Spleen (tissue), 11 donors: ENCODE results near the gene TMEM107. TPM values are rescaled to one million over a fixed set of nuclear protein-coding genes. Genes with fewer than 3 reads are reported as not detected.

Experiments
- DNase-seq: peaks from one replicate; pipeline ENCODE4 v3.0.0-alpha.2; 2020
- H3K27ac ChIP-seq, 8 donors: fragments of 200-600 bp; sonication (generic) in 7 of 8; 1 replicate in 4 of 8; 2 replicates in 4 of 8; pipeline versions ENCODE4 v1.5.0 to v1.8.0; 2016 to 2021; ENCODE audit warnings: inconsistent platforms in 4 of 8, mild to moderate bottlenecking in 4 of 8, moderate library complexity in 1 of 8
- H3K27me3 ChIP-seq, 7 donors: fragments of 200-600 bp; sonication (generic) in 6 of 7; replicated peaks in 1 of 7; 1 replicate in 4 of 7; 2 replicates in 3 of 7; pipeline versions ENCODE4 v1.5.0 to v1.8.0; 2016 to 2021; ENCODE audit warnings: inconsistent platforms in 3 of 7, mild to moderate bottlenecking in 1 of 7
- H3K36me3 ChIP-seq, 6 donors: fragments of 200-600 bp; sonication (generic) in 5 of 6; 1 replicate in 4 of 6; 2 replicates in 2 of 6; pipeline versions ENCODE4 v1.5.0 to v1.8.0; 2016 to 2021; ENCODE audit warnings: inconsistent platforms in 2 of 6
- H3K4me1 ChIP-seq, 6 donors: fragments of 200-600 bp; sonication (generic) in 5 of 6; 1 replicate in 3 of 6; 2 replicates in 3 of 6; pipeline versions ENCODE4 v1.5.0 to v1.8.0; 2016 to 2021; ENCODE audit warnings: inconsistent platforms in 3 of 6
- H3K4me3 ChIP-seq, 8 donors: fragments of 200-600 bp; sonication (generic) in 7 of 8; 1 replicate in 4 of 8; 2 replicates in 4 of 8; pipeline versions ENCODE4 v1.5.0 to v1.8.0; 2016 to 2021; ENCODE audit warnings: inconsistent platforms in 4 of 8, mild to moderate bottlenecking in 4 of 8, moderate library complexity in 2 of 8
- H3K9me3 ChIP-seq, 8 donors: fragments of 200-600 bp; sonication (generic) in 7 of 8; 1 replicate in 4 of 8; 2 replicates in 4 of 8; pipeline versions ENCODE4 v1.5.0 to v1.8.0; 2016 to 2021; ENCODE audit warnings: inconsistent platforms in 4 of 8
- POLR2A ChIP-seq, 3 donors: fragments of 450-650 bp; IDR thresholded peaks; one replicate each; pipeline ENCODE4 v1.5.1; 2017; ENCODE audit warnings: antibody characterized with exemption in 3 of 3, mild to moderate bottlenecking in 1 of 3
- POLR2AphosphoS5 ChIP-seq, 3 donors: sonication (generic); formaldehyde crosslinking; IDR thresholded peaks; one replicate each; pipeline ENCODE4 v1.5.1; 2017; ENCODE audit warnings: antibody characterized with exemption in 3 of 3
- WGBS, 5 donors: extraction: QIAGEN DNeasy Blood & Tissue Kit in 3 of 5; methylation state at CpG; one replicate each; pipeline versions ENCODE4 v1.1.5 to v1.1.7; 2013 to 2018; 5-methylcytosine and 5-hydroxymethylcytosine counted together
- intact Hi-C: fragments of 100-400 bp; cut with DNase I; formaldehyde crosslinking; loops from one replicate; pipeline ENCODE4 v1.15.0; 2023; ENCODE audit warnings: low total_unique reads
- polyA plus RNA-seq, 3 donors: library from polyadenylated mRNA; stranded (reverse); fragments of 200-250 nt; gene quantifications; one replicate each; pipeline ENCODE4 v1.2.1, GENCODE V29; 2013
- total RNA-seq, 7 donors: library from RNA; depleted of rRNA in 3 of 7; stranded (reverse); fragments of >200 nt in 3 of 7; fragmentation: NEBNext Ultra II Directional in 4 of 7; extraction: Animal tissue kit (Norgen Biotek cat#: 25700) in 4 of 7; gene quantifications; one replicate each; pipeline versions ENCODE4 v1.1.0 to v1.2.1, GENCODE V29; 2016 to 2021
- TF ChIP-seq, protein P1 (sequence below), 11 experiments: fragments of 200-600 bp in 7 of 11; fragments of 450-650 bp in 4 of 11; sonication (generic) in 4 of 11; IDR thresholded peaks in 8 of 11; conservative IDR thresholded peaks in 3 of 11; 1 replicate in 7 of 11; 2 replicates in 4 of 11; pipeline versions ENCODE4 v1.4.0 to v1.8.0; 2016 to 2021; ENCODE audit warnings: antibody characterized with exemption in 11 of 11, inconsistent platforms in 4 of 11, mild to moderate bottlenecking in 1 of 11
- donor health status: healthy with polysubstance abuse.
- donor health status: DM: no; HTN: no; CAD: no; lungs with moderate emphysema.
- donor health status: DM: no; HTN: no; CAD: no.
- donor health status: Bipolar disorder and iron deficiency.
- donor health status: healthy.
- donor health status: DM: no; HTN: no; CAD: no.
- donor health status: DM: yes; HTN: yes; CAD: no.

Gene TMEM107
- total and polyA plus RNA-seq, 10 donors: 8.1 to 42.2 (median 16.6) TPM

DNA sequence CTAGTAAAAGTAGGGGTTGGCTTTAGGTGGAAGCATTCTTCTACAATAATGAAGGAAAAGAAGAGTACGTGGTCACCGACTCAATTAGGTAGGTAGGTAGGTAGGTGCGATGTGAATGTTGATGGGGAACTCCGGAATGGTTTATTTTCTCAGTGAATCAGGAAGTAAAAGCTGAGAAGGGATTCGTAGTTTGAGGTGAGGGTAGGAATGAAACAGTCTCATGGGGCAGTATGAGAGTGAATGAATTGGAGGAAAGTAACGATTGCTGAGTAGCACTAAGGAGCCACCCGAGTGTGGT, 37.9 kb downstream of the TMEM107 start:
- H3K36me3 ChIP-seq: peaks cover 0 to 42% (median 39%) of the 10 kb centered on the region in 6 donors
- H3K9me3 ChIP-seq: no peaks in the 10 kb centered on the region
- H3K4me3 ChIP-seq: peak overlapping the region in 6 of 8 donors; percentile 4 to 63 (median 39)
- WGBS, 5 donors: 0 to 2% (median 1%) methylated on average over 7 of the region's 7 CpGs
- H3K27me3 ChIP-seq: no peaks in the 10 kb centered on the region
- DNase-seq: no peak
- intact Hi-C loops: no loop called here
- H3K4me1 ChIP-seq: peaks cover 14 to 57% (median 27%) of the 10 kb centered on the region in 6 donors
- H3K27ac ChIP-seq: peak overlapping the region; percentile 71 to 94 (median 88)
- no peak for TF ChIP-seq POLR2A (IDR thresholded peaks at IDR 0.05)
- TF ChIP-seq, protein P1, sequence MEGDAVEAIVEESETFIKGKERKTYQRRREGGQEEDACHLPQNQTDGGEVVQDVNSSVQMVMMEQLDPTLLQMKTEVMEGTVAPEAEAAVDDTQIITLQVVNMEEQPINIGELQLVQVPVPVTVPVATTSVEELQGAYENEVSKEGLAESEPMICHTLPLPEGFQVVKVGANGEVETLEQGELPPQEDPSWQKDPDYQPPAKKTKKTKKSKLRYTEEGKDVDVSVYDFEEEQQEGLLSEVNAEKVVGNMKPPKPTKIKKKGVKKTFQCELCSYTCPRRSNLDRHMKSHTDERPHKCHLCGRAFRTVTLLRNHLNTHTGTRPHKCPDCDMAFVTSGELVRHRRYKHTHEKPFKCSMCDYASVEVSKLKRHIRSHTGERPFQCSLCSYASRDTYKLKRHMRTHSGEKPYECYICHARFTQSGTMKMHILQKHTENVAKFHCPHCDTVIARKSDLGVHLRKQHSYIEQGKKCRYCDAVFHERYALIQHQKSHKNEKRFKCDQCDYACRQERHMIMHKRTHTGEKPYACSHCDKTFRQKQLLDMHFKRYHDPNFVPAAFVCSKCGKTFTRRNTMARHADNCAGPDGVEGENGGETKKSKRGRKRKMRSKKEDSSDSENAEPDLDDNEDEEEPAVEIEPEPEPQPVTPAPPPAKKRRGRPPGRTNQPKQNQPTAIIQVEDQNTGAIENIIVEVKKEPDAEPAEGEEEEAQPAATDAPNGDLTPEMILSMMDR (IDR thresholded peaks at IDR 0.05 in 8 of 11, conservative IDR thresholded peaks at IDR 0.05 in 3 of 11): no peak
- no peak for TF ChIP-seq POLR2AphosphoS5 (IDR thresholded peaks at IDR 0.05)

DNA sequence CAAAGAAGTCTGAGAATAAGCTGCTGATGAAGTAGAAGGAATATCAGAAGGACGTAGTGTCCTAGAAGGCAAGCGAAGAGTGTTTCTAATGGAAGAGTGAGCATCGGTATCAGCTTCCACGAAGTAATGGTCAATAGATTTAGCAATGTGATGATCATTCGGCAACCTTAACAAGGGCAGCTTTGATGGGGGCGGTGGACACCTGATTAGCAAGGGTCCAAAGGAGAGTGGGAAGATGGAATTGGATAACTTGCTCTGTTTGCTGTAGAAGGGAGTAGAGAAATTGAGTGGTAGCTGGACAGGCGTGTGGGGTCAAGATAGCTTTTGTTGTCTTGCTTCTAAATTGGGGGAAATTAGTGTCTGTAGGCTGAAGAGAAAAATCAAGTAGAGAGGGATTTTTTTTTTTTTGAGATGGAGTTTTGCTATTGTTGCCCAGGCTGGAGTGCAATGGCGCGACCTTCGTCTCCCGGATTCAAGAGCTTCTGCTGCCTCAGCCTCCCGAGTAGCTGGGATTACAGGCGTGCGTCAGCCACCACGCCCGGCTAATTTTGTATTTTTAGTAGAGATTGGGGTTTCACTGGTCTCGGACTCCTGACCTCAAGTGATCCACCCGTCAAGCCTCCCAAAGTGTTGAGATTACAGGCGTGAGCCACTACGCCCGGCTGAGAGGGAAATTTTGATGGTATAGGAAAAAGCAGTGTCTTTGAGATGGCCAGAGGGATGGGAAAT, 38.4 kb downstream of the TMEM107 start:
- intact Hi-C loops: no loop called here
- TF ChIP-seq, protein P1 (IDR thresholded peaks at IDR 0.05 in 8 of 11, conservative IDR thresholded peaks at IDR 0.05 in 3 of 11): no peak
- no peak for TF ChIP-seq POLR2AphosphoS5 (IDR thresholded peaks at IDR 0.05)
- no peak for TF ChIP-seq POLR2A (IDR thresholded peaks at IDR 0.05)
- peak overlapping the region in 6 of 8 donors; percentile 4 to 63 (median 39) for H3K4me3 ChIP-seq
- H3K27me3 ChIP-seq: no peaks in the 10 kb centered on the region
- peak overlapping the region; percentile 71 to 94 (median 88) for H3K27ac ChIP-seq
- WGBS, 5 donors: 25 to 28% (median 25%) methylated on average over 21 of the region's 21 CpGs
- peaks cover 0 to 37% (median 34%) of the 10 kb centered on the region in 6 donors for H3K36me3 ChIP-seq
- no peaks in the 10 kb centered on the region for H3K9me3 ChIP-seq
- peaks cover 14 to 54% (median 27%) of the 10 kb centered on the region in 6 donors for H3K4me1 ChIP-seq
- peak; percentile 41 for DNase-seq

DNA sequence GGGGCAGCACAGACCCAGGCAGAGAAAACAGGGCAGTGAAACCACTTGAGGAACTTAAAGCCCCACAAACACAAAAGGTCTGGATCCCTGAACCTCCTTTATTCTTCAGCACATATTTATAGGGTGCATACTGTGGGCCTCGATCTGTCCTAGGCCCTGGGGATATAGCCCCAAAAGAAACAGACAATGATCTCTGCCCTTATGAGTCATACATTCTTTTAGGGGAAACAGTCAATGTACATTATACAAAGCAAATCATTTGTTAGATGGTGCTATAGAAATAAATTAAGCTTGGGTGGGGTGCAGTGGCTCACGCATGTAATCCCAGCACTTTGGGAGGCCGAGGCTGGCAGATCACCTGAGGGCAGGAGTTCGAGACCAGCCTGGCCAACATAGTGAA, 42.2 kb downstream of the TMEM107 start:
- H3K9me3 ChIP-seq: no peaks in the 10 kb centered on the region
- H3K4me3 ChIP-seq: no peak overlapping the region
- H3K27me3 ChIP-seq: peaks cover 0 to 25% (median 0%) of the 10 kb centered on the region in 7 donors
- no peak overlapping the region for H3K27ac ChIP-seq
- intact Hi-C loops: no loop called here
- H3K4me1 ChIP-seq: peaks cover 7 to 16% (median 15%) of the 10 kb centered on the region in 6 donors
- no peak for TF ChIP-seq POLR2A (IDR thresholded peaks at IDR 0.05)
- TF ChIP-seq, protein P1 (IDR thresholded peaks at IDR 0.05 in 8 of 11, conservative IDR thresholded peaks at IDR 0.05 in 3 of 11): no peak
- no peak for TF ChIP-seq POLR2AphosphoS5 (IDR thresholded peaks at IDR 0.05)
- WGBS, 5 donors: 74 to 93% (median 88%) methylated on average over 4 of the region's 4 CpGs
- no peak for DNase-seq
- H3K36me3 ChIP-seq: no peaks in the 10 kb centered on the region

DNA sequence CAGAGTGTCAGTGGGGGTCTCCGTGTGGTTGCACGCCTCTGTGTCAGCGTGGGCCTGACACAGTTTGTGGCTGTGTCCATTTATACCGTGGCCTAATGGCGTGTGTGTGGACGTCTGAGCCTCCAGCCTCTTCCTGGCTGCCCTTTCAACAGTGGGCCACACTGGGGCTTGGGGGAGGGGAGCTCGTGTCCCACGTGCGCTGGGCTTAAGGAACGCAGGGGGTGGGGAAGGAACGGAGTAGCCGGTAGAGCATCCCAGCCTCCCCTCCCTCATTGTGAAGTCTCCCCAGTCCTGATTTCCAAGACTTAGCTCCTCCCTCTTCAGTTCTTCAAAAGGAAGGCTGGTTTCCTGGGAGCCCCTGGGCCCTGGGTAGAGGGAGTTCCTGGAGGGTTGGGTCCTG, 42.8 kb downstream of the TMEM107 start:
- peaks cover 7 to 10% (median 10%) of the 10 kb centered on the region in 6 donors for H3K4me1 ChIP-seq
- peaks cover 0 to 30% (median 0%) of the 10 kb centered on the region in 7 donors for H3K27me3 ChIP-seq
- no peak for DNase-seq
- H3K27ac ChIP-seq: no peak overlapping the region
- no peaks in the 10 kb centered on the region for H3K36me3 ChIP-seq
- intact Hi-C loops: no loop called here
- H3K9me3 ChIP-seq: no peaks in the 10 kb centered on the region
- H3K4me3 ChIP-seq: no peak overlapping the region
- WGBS, 5 donors: 62 to 85% (median 83%) methylated on average over 7 to 12 of the region's 12 CpGs
- TF ChIP-seq POLR2A (IDR thresholded peaks at IDR 0.05) (no peak), POLR2AphosphoS5 (IDR thresholded peaks at IDR 0.05) (no peak)
- TF ChIP-seq, protein P1 (IDR thresholded peaks at IDR 0.05 in 8 of 11, conservative IDR thresholded peaks at IDR 0.05 in 3 of 11): no peak
